Epithelial cell of proximal tubule (primary cell): ENCODE measurements around the gene RPS3. TPM values are rescaled to one million over a fixed set of nuclear protein-coding genes. Genes with fewer than 3 reads are reported as not detected.
A peak's percentile ranks its signal among the peaks of the same experiment; 100 is the strongest.

Experiments used
- DNase-seq: peaks from one replicate; pipeline ENCODE4 v3.0.0-alpha.2; 2011; ENCODE audit warnings: low read depth
- H3K4me3 ChIP-seq: 2 replicates; pipeline ENCODE4 v1.5.1; 2011; ENCODE audit warnings: low read depth, mild to moderate bottlenecking, low read length
- total RNA-seq: library from RNA; depleted of rRNA; stranded (reverse); fragments of >200 nt; gene quantifications from 2 replicates; pipeline ENCODE4 v1.2.3, GENCODE V29; 2015
- TF ChIP-seq, protein P1 (sequence below): conservative IDR thresholded peaks from 2 replicates; pipeline ENCODE4 v1.5.1; 2012; ENCODE audit warnings: low read depth, mild to moderate bottlenecking, low read length

The RPS3 gene
- total RNA-seq, 1 donor from 2014 or later = 3,442 TPM

- TF ChIP-seq, protein P1, sequence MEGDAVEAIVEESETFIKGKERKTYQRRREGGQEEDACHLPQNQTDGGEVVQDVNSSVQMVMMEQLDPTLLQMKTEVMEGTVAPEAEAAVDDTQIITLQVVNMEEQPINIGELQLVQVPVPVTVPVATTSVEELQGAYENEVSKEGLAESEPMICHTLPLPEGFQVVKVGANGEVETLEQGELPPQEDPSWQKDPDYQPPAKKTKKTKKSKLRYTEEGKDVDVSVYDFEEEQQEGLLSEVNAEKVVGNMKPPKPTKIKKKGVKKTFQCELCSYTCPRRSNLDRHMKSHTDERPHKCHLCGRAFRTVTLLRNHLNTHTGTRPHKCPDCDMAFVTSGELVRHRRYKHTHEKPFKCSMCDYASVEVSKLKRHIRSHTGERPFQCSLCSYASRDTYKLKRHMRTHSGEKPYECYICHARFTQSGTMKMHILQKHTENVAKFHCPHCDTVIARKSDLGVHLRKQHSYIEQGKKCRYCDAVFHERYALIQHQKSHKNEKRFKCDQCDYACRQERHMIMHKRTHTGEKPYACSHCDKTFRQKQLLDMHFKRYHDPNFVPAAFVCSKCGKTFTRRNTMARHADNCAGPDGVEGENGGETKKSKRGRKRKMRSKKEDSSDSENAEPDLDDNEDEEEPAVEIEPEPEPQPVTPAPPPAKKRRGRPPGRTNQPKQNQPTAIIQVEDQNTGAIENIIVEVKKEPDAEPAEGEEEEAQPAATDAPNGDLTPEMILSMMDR = no peak
- no peak overlapping the region for H3K4me3 ChIP-seq
- DNase-seq = no peak
These were observed 41.9 kb downstream of the RPS3 start for GRCh38 chr11:75440960-75441803.

DNA sequence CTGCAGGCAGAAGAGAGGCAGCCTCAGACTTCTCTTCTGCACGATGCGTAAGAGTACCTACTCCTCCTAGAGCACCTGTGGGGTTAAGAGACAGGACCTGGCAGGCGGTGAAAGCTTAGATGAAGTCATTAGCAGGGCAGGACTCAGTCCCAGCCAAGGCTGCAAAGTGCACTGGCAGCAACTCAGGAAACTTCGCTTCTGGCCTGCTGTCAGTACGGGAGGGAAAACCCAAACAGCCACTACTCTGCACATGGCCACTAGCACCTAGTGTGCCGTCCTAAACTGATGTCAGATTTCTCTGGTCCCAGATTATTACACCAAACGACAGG is 42.5 kb downstream of the RPS3 start:
- no peak overlapping the region for H3K4me3 ChIP-seq
- TF ChIP-seq, protein P1 = no peak
- DNase-seq = no peak

GRCh38 chr11:75442161-75442885 is 43.0 kb downstream of the RPS3 start:
- TF ChIP-seq, protein P1 = no peak
- no peak for DNase-seq
- no peak overlapping the region for H3K4me3 ChIP-seq

- TF ChIP-seq, protein P1 = no peak
- no peak for DNase-seq
- no peak overlapping the region for H3K4me3 ChIP-seq
These were observed 43.7 kb downstream of the RPS3 start for GRCh38 chr11:75443043-75443442.

DNA sequence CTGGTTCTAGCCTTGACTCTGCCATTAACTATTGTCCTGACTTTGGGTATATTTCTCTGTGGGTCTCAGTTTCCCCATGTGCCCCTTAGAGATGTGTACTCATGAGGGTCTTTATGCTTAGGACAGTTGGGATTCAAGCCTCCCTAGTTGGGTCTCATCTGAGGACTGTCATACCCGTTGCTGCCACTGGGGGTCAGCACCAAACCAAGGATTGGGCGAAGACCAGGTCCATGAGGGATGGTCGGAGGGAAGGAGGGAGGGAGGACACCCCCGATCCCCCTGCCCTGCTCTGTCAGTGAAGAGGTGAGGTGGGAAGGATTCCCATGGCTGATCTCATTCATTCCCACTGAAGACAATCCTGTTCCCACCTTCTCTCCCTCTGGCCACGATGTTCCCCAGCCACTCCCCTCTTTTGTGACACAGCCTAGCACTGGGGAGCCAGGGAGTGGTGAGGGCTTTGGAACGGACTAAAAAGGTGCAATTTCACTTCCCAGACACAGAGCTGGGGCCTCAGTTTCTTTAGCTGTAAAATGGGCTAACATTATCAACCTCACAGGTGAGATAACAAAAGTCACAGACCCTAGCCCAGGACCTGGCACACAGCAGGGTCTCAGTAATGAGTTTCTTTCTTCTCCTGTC is 46.1 kb downstream of the RPS3 start:
- H3K4me3 ChIP-seq = no peak overlapping the region
- TF ChIP-seq, protein P1 = peak; percentile 94
- DNase-seq = no peak

- no peak for DNase-seq
- TF ChIP-seq, protein P1 = no peak
- H3K4me3 ChIP-seq = no peak overlapping the region
These were observed 48.1 kb downstream of the RPS3 start for GRCh38 chr11:75447415-75447814.
